ENCODE data around the gene HS2ST1. TPM values are rescaled to one million over a fixed set of nuclear protein-coding genes. Genes with fewer than 3 reads are reported as not detected.

The HS2ST1 gene
- total and polyA plus RNA-seq, 4 donors: 5.4 to 11.8 (median 8.2) TPM

DNA sequence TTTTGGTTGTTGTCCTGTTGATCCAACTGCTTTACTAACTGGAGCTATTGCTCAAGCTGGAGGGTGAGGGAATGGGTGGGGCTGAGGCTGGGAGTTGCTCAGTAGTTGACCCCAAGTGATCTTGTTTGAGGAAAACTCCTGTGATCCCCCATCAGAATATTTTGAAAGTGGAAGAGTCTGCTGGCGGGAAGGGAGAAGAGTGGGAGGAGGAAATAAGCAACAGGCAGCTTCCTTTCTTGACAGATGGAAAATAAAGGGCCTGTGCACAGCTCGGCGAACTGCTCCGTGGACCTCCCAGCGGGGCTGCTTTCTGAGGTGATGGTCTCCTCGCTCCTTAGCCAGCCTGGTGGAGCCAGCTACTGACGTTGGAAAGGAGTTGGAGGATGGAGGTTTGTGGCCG is 215.2 kb downstream of the HS2ST1 start:
- Histone ChIP-seq H3K27me3 (ENCODE audit: control insufficient read depth in 4 of 4, insufficient read depth in 4 of 4, low read length in 3 of 4) (no peaks in the 10 kb centered on the region), H3K9ac (ENCODE audit: low read depth in 1 of 2, low read length in 2 of 2) (no peak overlapping the region), H3K36me3 (ENCODE audit: control insufficient read depth in 4 of 4, insufficient read depth in 3 of 4, low read depth in 1 of 4, low read length in 3 of 4) (no peaks in the 10 kb centered on the region), H3K9me3 (ENCODE audit: control insufficient read depth in 4 of 4, low read length in 3 of 4) (no peaks in the 10 kb centered on the region), H3K27ac (ENCODE audit: low read depth in 1 of 2, low read length in 2 of 2) (no peak overlapping the region), H3K4me3 (ENCODE audit: low read depth in 1 of 3, low read length in 3 of 3) (no peak overlapping the region), H3K4me1 (ENCODE audit: control insufficient read depth in 4 of 4, insufficient read depth in 4 of 4, low read length in 3 of 4) (peaks cover 0 to 6% (median 2%) of the 10 kb centered on the region in 4 donors)
- DNase-seq (ENCODE audit: low spot score): no peak
- no peak for TF ChIP-seq CTCF (IDR thresholded peaks at IDR 0.05; ENCODE audit: low read depth, low read length, missing input control)
- no peak for TF ChIP-seq NR2F2 (IDR thresholded peaks at IDR 0.05)
- no peak for TF ChIP-seq RXRA (IDR thresholded peaks at IDR 0.05)
- no peak for TF ChIP-seq JUND (IDR thresholded peaks at IDR 0.05)
- TF ChIP-seq FOXA1 (IDR thresholded peaks at IDR 0.05): no peak
- TF ChIP-seq HNF4A (conservative IDR thresholded peaks at IDR 0.05): no peak
- no peak for TF ChIP-seq FOXA2 (IDR thresholded peaks at IDR 0.05)
- no peak for TF ChIP-seq EGR1 (IDR thresholded peaks at IDR 0.05; ENCODE audit: low read depth in 2 of 2)
- TF ChIP-seq HNF4G (IDR thresholded peaks at IDR 0.05): no peak
- TF ChIP-seq RAD21 (IDR thresholded peaks at IDR 0.05): no peak
- TF ChIP-seq REST (IDR thresholded peaks at IDR 0.05): no peak
- TF ChIP-seq, protein P1, sequence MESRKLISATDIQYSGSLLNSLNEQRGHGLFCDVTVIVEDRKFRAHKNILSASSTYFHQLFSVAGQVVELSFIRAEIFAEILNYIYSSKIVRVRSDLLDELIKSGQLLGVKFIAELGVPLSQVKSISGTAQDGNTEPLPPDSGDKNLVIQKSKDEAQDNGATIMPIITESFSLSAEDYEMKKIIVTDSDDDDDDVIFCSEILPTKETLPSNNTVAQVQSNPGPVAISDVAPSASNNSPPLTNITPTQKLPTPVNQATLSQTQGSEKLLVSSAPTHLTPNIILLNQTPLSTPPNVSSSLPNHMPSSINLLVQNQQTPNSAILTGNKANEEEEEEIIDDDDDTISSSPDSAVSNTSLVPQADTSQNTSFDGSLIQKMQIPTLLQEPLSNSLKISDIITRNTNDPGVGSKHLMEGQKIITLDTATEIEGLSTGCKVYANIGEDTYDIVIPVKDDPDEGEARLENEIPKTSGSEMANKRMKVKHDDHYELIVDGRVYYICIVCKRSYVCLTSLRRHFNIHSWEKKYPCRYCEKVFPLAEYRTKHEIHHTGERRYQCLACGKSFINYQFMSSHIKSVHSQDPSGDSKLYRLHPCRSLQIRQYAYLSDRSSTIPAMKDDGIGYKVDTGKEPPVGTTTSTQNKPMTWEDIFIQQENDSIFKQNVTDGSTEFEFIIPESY (IDR thresholded peaks at IDR 0.05): no peak
- TF ChIP-seq, protein P2, sequence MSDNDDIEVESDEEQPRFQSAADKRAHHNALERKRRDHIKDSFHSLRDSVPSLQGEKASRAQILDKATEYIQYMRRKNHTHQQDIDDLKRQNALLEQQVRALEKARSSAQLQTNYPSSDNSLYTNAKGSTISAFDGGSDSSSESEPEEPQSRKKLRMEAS (IDR thresholded peaks at IDR 0.05): no peak
- no peak for TF ChIP-seq GABPA (IDR thresholded peaks at IDR 0.05 in 1 of 2, conservative IDR thresholded peaks at IDR 0.05 in 1 of 2)
- WGBS: 88% methylated on average over 8 of the region's 8 CpGs

DNA sequence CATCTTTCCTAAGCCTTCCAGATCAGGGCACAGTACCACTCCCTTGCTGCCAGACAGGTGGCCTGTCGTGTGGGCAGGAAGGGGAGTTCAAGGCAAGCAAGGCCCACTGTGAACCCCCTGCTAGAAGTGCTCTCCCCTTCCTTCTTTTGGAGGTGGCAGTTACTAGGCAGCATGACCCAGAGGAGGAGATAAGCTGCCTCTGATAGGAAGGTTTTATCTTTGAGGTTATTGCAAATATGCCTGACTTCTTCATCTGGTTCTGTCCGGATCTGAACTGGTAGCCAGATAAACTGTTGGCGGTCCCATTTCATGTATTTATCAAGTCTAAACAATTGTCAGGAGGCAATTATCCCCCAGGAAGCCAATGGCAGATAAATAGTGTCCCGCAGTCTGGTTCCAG is 216.0 kb downstream of the HS2ST1 start:
- no peaks in the 10 kb centered on the region for H3K36me3 ChIP-seq (ENCODE audit: control insufficient read depth in 4 of 4, insufficient read depth in 3 of 4, low read depth in 1 of 4, low read length in 3 of 4)
- WGBS: 88% methylated on average over 4 of the region's 4 CpGs
- no peak overlapping the region for H3K4me3 ChIP-seq (ENCODE audit: low read depth in 1 of 3, low read length in 3 of 3)
- H3K4me1 ChIP-seq (ENCODE audit: control insufficient read depth in 4 of 4, insufficient read depth in 4 of 4, low read length in 3 of 4): peaks cover 0 to 6% (median 2%) of the 10 kb centered on the region in 4 donors
- no peaks in the 10 kb centered on the region for H3K27me3 ChIP-seq (ENCODE audit: control insufficient read depth in 4 of 4, insufficient read depth in 4 of 4, low read length in 3 of 4)
- TF ChIP-seq RAD21 (IDR thresholded peaks at IDR 0.05): no peak
- TF ChIP-seq FOXA1 (IDR thresholded peaks at IDR 0.05): no peak
- TF ChIP-seq YY1 (IDR thresholded peaks at IDR 0.05): no peak
- no peak for TF ChIP-seq HNF4G (IDR thresholded peaks at IDR 0.05)
- TF ChIP-seq NR2F2 (IDR thresholded peaks at IDR 0.05): no peak
- DNase-seq (ENCODE audit: low spot score): no peak
- no peaks in the 10 kb centered on the region for H3K9me3 ChIP-seq (ENCODE audit: control insufficient read depth in 4 of 4, low read length in 3 of 4)
- no peak overlapping the region for H3K27ac ChIP-seq (ENCODE audit: low read depth in 1 of 2, low read length in 2 of 2)
- H3K9ac ChIP-seq (ENCODE audit: low read depth in 1 of 2, low read length in 2 of 2): no peak overlapping the region

Data from liver (tissue), 9 donors.